HG02763 (cell line): ENCODE data around the gene SLC27A2.

Source experiments
- ATAC-seq: cut with Tn5 transposase; IDR thresholded peaks from one replicate; pipeline ENCODE4 v1.9.1; 2021; ENCODE audit warnings: mild to moderate bottlenecking, moderate library complexity; ENCODE audit not compliant: unreplicated experiment

SLC27A2 gene

GRCh38 chr15:50262533-50262932 is 80.5 kb downstream of the SLC27A2 start:
- no peak for ATAC-seq

DNA sequence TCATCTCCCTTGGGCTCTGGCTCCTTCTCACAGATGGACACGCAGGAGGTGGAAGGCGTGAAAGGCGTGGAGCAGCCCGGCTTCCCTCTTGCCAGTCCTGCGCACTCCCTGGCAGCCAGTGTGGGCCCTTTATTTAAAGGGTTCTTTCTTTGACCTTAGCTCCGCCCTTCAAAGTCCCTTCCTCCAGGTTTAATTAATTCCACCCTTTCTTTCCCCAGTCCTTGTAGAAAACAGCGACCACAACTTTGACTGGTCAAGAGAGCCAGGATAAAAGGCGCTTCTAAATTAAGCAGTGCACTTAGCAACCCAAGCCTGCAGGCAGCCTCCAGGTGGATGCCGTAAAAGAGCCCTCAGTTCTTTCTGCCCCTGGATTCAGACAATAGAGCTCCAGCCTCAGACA is 83.6 kb downstream of the SLC27A2 start, which contains the start of gene HDC:
TSS of gene HDC (minus strand) at position 107 of the 400 bp plus-strand sequence. CDS start at position 4, 103 bp downstream.
- ATAC-seq, result no peak

GRCh38 chr15:50267577-50267976 is 85.6 kb downstream of the SLC27A2 start:
- no peak for ATAC-seq

- ATAC-seq, result no peak
Observed at GRCh38 chr15:50275091-50275490, 93.1 kb downstream of the SLC27A2 start.

DNA sequence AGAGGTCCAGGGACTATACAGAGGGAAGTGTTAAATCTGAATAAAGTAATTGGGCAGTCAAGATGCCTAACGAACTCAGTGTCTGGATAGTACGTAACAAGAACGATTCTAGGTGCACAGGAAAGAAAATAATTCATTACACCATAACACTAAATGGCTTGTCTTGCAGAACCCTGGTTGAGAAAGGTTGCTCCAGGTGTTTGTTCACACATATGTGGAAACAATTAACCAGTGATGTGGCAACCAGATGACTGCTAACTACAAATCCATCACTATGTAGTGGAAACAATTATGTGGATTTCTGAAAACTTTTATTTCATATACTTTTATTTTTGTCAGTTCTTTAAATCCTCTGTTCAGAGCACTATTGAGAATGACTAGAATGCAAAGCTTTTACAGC is 93.9 kb downstream of the SLC27A2 start:
- ATAC-seq, result no peak

- no peak for ATAC-seq
Observed at GRCh38 chr15:50277370-50277769, 95.4 kb downstream of the SLC27A2 start.

DNA sequence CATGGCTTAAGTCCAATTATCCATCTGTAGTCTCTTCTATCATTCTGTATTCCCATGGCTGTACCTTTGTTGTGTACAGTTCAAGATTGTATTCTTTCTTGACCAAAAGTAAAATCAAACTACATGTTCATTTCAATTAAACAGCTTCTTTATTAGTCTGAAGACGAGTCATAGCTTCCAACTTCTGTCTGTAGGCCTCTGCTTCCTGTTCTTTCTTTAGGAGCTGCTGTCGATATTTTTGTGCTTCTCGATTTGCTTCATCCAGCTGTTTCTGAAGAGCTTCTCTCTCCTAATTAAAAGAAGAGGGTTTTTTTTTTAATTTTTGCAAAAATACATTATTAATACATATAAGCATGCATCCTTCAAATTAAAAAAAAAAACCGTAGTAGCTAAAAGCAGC is 96.5 kb downstream of the SLC27A2 start:
- ATAC-seq, result no peak

GRCh38 chr15:50280271-50280670 is 98.3 kb downstream of the SLC27A2 start:
- no peak for ATAC-seq

GRCh38 chr15:50281427-50281826 is 99.4 kb downstream of the SLC27A2 start:
- no peak for ATAC-seq
